Measurements from ENCODE around the gene SGK2.

The SGK2 gene

DNA sequence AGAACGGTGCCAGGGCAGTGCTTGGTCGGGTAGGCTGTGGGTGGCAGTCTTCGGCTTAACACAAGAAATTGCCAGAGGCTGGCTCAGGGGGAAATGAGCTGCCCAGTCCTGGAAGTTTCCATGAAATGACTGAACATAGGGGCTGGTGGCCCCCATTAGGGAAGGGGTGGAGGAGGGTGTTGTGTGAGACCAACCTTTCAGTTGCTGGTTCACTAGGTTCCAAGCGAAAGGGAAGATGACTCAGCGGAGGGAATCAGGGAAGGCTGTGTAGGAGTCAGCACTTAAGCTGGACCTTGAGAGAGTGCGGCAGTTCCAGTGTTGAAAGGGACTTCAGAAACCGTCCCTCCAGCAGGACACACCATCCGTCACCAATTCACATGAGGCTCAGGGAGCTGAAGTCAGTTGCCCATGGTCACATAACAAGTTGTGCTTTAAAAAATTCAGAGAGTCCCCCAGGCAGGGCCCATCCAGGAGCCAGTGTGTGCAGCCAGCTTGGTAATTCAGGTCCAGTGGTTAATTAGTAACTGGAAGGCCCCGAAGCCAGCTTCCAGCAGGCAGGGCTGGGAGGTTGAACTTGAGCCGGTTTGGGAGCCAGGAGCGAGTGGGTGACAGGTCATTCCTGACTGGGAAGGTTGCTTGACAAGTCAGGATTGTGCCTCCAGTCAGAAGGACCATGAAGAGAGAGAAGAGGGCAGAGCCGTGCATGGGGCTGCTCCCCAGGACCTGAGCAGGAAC is at the start of gene SGK2:
SGK2 (plus strand) TSS at position 616 of the 735 bp plus-strand sequence. CDS start 7,469 bp downstream, outside the sequence.
- DNase-seq (ENCODE audit: low read depth), result no peak

DNA sequence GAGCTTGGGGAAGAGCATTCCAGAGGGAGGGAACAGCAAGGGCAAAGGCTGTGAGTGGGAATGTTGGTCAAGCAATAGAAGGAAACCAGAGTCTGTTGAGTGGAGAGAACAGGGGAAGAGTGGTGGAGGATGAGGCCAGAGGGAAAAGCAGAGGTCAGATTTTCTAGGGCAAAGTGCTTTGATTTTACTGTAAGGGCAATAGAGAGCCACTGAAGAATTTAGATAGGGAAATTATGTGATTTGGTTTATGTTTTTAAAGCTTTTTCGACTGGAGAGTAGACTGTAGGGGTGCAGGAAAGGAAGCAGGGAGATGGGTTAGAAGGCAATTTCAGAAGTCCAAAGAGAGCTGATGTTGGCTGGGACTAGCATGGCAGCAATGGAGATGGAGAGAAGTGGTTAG is 46.9 kb upstream of the SGK2 start:
- no peak for DNase-seq (ENCODE audit: low read depth)

DNA sequence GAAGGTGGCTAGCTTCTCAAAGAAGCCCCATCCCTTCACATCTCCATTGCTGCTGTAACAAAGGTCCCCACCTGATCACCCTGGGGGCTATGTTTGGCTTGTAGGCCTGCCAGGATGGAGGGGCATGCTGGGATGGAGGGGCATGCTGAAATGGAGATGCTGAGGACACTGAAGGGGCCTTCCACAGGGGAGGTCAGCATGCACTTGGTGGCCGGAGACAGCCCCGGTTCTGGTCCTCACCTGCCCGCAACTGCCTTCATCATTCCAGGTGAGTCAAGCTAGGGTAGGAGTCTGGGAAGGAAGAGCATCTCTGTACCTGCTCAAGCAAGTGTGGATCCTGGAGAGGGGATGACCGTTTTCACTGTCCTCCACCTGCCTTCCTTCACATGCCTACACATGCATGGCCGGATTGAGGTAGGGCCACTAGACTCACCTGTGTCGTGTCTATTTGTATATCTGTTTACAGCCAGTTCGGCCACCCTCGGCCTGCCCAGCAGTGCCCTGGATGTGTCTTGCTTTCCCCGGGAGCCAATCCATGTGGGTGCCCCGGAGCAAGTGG is 45.4 kb upstream of the SGK2 start:
- DNase-seq (ENCODE audit: low read depth), result no peak

DNA sequence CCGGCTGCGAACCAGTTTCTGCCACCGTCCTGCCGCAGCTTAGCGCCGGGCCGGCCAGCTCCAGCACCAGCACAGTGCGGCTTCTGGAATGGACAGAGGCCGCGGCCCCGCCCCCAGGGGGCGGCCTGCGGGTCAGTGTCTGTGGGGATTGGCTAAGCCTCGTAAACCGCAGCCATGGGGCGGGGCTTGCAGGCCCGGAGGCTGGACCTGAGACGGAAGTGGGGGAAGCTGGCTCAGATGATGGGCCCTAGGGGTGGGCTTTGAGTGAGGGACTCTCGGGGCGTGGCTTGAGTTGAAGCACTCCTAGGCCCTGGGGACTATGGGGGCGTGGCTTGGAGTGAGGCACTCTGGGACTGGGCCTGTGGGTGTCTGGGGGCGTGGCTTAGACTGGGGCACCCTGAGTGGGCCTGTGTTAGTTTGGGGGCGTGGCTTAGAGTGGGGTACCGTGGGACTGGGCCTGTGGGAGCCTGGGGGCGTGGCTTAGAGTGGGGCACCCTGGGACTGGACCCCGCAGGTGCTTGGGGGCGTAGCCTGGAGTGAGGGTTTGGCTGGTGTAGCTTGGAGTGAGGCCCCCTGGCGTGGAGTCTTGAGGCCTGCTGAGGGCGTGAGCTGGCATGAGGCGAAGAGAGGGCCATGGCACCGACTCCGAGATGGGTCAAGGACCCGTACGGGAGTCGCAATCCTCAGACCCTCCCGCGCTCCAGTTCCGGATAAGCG is 44.7 kb upstream of the SGK2 start:
- DNase-seq (ENCODE audit: low read depth), result peak; percentile 87

DNA sequence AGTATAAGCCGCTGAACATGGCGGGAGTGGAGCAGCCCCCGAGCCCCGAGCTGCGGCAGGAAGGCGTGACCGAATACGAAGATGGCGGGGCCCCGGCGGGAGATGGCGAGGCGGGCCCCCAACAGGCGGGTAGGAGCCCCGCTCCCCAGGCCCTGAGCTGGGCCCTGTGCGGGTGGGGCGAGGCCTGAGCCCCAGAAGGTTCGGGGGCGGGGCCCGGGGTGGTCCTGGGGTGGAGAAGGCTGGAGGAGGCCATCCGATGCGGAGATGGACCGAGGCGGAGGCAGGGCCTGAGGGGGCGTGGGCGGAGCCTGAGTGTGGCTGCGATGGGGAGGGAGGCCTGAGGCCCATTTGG is 44.2 kb upstream of the SGK2 start:
- DNase-seq (ENCODE audit: low read depth), result no peak

DNA sequence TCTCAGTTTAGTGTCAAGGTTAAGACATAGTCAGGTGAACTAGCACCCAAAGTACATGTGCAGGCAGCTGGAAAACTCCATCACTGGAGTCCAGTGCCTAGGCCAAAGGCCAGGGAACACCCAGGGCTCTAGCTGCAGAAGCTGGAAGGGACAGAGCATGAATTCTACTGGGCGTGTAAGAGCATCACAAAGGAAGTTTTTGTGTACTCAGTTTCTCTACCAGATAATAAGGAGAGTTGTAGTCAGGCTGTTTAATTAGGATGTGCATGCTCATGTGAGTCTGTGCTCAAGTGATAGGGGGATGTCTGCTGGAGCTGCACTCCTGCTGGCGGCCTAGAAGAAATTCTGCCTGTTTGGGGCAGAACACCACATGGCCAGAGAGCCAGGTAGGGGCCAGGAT is 43.2 kb upstream of the SGK2 start:
- no peak for DNase-seq (ENCODE audit: low read depth)

DNA sequence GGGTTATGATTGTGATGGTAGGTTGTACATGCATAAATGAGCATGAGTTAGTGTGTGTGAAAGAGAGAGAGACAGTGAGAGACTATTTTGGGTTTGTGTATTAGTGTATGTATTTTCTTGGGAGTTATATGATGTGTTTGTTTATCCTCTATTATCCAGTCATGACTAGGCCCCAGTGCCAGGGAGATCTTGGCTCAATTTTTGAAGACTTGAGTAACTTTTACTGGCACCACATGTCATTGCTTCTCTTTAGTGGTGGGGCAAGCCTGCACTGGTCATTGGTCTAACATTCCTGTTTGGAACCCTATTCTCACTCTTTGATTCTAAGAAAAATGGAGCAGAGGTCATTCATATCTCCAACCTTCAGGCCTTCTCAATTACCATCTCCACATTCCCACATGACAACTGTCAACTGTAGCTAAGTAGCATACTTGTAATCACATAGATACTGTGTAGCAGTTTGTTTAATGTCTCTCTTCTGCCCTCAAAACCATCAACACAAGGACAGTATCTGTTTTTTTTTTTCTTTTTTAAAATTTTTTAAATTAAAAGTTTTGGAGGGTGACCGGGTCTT is 42.5 kb upstream of the SGK2 start:
- DNase-seq (ENCODE audit: low read depth), result no peak

DNA sequence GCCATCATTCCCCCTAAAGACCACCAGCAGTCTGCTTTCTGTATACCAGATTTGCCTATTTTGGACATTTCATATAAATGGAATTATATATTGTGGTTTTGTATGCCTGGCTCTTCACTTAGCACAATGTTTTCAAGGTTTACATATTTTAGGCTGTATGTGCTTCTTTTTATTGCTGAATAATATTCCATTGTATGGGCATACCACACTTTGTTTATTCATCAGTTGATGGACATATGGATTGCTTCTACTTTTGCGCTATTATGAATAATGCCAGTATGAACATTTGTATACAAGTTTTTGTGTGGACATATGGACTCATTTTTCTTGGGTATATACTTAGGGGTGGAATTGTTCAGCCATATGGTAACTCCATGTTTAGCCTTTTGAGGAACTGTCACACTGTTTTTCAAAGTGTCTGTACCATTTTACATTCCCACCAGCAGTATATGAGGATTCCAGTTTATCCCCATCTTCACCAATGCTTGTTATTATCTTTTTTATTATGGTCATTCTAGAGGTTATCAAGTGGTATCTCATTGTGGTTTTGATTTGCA is 38.7 kb upstream of the SGK2 start:
- DNase-seq (ENCODE audit: low read depth), result no peak

DNA sequence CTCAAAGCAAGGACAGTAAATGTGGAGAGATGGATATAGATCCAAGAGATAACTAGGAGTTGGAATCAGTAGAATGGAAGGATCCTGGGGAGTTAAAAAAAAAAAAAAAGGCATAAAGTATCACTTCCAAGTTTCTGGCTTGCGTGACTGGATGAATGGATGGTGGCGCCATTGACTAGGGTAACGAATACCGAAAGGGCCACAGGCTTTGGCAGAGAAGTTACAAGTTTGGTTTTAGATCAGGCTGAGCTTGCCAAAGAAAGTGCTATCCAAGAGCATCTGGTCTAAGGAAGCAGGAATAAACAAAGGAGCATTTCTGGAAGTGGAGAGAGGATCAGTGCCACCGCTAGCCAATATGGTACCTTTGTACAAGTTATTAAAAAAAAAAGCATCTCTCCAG is 33.8 kb upstream of the SGK2 start:
- DNase-seq (ENCODE audit: low read depth), result no peak

DNA sequence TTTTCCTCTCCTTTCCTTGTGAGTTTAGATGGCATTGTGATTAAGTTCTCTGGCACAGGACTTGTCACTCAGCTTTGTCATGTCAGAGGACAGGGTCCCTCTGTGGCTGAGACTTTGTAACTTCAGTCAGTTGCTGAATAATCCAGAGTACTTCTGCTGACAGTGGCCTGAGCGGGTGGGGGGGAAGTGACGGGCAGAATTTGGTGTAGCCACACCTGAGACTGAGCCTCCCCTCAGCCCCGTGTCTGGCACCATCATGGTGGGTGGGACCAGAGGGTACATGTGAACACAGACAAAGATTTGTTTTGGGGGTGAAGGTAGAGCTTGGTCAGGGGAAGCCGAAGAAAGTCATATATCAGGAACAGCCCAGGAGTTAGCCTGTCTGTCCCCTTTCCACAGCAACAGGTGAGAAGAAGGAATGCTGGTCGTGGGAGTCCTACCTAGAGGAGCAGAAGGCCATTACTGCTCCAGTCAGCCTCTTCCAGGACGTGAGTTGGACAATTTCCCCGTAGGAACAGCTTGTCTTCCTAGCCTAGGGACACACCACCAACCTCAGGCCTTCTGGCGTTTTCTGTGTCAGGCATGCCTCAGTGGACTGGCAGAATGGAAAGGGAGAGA is 30.5 kb upstream of the SGK2 start:
- no peak for DNase-seq (ENCODE audit: low read depth)

DNA sequence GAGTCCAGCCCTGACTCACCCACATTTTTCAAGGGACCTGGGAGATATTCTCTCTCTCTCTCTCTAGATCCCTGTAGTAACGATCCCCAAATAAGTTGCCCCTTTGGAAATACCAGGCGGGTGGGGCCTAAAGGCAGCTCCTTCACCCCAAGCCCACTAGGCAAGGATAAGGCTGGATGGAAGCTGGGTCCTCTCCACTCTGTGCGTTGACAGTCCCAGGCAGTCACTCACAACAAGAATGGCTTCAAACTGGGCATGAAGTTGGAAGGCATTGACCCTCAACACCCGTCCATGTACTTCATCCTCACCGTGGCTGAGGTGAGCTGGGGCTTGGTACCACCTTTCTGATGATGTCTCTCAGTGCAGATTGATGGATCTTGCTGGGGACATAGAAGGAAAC is 29.8 kb upstream of the SGK2 start:
- no peak for DNase-seq (ENCODE audit: low read depth)

DNA sequence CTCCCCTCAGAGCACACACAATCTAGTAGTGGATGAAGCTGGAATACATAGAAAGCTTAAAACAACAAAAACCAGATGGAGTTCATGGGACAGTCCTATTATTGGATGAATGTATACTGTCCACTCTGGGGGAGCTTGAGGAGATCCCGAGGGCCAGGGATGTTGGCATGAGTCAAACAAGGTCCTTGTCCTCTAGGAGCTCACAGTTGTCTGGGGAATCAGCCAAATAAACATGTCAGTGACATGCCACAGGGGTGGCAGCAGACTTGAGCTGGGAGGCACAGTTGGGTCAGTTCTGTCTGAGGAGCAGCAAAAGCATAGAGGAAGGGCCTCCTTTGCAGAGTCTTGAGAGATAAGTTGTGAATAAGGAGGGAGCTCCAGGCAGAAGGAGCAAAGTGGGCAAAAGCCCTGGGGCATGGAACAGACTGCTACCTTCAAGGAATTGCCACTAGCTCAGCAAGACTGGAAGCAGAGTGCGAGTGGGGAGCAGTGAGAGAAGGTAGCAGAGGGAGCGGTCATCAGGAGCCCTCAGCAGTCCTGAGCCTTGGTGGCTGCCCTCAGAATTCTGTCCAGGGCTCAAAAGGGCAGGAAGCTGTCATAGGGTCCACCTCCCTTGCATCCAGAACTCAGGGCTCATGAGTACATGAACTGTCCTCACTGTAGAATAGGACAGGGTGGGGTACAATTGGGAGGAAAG is 29.2 kb upstream of the SGK2 start:
- no peak for DNase-seq (ENCODE audit: low read depth)

DNA sequence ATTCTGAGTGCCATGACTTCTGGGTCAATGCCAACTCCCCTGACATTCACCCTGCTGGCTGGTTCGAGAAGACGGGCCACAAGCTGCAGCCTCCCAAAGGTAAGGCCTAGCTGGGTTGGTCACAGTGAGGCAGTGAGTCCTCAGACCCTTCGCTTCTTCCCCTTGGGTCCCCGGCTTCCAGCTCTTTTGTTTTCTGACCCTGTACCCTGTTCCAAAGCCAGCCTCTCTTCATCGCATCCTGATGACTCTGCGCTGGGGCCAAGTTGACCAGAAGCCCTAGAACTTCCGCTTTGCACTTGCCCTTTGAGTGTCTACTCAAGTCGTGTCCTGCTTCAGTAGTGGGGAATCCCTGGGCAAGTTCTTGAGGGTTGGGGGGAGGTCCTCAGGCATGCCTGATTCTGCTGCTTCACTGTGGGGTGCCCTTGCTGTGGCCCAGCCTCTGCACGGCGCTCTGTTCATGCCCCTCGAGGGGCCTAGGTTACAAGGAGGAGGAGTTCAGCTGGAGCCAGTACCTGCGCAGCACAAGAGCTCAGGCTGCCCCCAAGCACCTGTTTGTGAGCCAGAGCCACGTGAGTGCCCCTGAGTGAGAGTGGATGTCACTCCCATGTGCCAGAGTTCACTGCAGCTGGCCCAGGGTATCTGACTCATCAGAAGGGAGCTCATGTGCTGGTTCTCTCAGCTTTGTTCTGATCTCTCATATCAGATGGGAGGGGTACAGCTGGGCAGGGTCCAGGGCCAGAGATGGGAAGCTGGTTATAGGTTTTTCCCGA is 28.3 kb upstream of the SGK2 start:
- no peak for DNase-seq (ENCODE audit: low read depth)

DNA sequence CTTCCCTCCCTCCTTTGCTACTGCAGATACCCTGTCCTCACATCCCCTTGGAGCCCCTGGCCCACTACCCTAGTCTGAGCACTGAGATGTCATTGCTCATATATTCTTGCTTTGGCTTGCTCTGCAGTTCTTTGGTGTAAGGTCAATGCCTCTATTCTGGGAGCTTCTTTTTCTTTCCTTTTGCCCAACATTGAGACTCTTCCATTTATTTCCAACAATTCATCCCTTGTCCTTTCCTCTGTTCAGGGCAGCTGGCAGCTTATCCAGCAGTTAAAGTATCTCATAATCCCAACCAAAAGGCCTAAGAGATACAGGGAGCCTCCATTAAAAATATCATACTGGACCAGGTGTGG is 27.8 kb upstream of the SGK2 start:
- no peak for DNase-seq (ENCODE audit: low read depth)

DNA sequence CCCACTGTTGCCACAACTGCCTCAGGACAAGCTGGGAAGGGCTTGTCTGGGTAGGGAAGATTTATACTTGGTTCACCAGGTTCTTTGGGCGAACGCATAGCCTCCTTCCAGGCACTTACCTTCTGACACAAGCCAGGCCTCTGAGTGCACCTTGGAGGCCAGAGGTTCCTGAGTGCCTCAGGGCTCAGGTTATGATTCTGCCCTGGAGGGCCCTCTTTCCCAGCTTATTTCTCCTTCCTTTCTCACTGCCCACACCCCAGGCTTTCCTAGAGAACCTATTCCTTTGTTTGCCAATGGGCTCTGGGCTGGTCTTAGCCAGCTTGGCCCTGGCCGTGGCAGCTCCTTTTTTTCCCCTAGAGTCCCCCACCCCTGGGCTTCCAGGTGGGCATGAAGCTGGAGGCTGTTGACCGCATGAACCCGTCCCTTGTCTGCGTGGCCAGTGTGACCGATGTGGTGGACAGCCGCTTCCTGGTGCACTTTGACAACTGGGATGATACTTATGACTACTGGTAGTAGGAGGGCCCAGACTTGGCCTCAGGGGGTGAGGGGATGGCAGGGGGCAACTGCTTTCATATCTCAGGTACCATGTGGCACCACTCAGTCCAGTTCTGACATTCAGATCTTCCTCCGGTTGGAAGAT is 26.3 kb upstream of the SGK2 start:
- no peak for DNase-seq (ENCODE audit: low read depth)

DNA sequence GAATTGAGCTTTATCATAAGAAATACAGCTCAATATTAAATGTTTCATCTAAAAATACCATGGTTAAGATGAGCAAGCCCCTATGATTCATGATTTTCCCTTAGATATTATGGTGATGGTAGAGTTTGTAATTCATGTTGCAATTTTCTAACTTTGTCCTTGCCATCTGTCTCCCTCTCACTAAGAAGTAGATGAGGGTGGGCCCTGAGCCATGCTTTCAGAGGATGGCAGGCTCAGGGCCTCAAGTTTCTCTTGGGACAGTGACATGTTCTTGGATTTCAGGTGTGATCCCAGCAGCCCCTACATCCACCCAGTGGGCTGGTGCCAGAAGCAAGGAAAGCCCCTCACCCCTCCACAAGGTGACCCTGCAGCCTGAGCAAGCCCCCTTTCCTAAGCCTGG is 25.8 kb upstream of the SGK2 start:
- no peak for DNase-seq (ENCODE audit: low read depth)

DNA sequence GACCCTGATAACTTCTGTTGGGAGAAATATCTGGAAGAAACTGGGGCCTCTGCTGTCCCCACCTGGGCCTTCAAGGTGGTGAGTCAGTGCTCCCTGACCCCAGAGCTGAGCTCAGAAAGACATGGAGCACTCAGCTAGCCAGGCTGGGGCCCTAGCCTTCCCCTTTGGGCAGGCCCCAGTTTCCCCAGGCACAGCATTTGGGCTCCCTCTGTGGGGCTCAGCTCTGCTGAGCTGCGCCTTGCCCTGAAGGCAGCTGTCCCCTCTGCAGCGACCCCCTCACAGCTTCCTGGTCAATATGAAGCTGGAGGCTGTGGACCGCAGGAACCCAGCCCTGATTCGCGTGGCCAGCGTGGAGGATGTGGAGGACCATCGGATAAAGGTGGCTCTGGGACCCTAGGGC is 24.8 kb upstream of the SGK2 start:
- no peak for DNase-seq (ENCODE audit: low read depth)

DNA sequence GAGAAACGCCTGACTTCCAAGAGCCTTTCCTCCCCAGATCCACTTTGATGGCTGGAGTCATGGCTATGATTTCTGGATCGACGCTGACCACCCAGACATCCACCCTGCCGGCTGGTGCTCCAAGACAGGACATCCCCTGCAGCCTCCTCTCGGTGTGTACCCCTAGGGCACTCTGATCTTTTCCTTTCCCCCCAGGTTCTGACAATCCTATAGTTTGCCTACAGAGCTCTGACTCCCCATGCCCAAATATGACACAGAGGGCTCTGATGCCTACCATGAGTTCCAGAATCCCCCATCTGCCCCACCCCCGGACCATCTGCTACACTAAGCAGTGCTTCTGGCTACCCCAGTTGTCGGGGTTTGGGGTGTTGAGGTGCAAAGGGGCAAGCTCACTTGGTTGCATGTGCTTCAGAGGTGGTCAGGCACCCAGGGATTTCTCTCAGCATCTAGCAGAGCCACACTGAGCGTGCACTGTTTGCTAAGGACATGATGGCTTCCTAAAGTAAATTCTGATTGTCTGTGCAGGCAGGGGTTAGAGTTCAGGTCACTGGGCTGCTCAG is 24.0 kb upstream of the SGK2 start:
- no peak for DNase-seq (ENCODE audit: low read depth)

DNA sequence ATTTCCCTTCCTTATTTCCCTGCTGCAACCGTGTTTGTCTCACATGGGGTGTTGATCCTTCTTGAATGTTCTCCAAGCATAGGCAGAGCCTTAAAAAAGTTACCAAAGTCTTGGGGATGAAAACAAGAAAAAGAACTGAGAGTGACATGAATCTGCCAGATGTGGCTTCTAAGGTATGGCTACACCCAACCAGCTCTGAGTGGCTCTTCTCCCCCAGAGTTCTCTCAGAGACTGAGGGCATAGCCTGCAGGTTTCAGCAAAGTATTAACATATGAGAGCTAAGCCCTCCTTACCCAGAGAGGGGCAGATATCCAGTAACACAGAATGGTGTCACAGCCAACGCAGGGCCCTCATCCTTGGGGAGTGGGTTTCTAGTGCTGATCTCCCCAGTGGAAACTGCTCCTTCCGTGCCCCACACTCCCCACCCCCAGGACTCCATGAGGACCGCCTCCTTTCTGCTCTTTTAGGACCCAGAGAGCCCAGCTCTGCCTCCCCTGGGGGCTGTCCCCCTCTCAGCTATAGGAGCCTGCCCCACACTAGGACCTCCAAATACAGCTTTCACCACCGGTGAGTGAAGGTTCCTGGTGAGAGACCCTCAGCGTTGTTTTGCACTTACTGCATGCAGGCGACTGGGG is 23.3 kb upstream of the SGK2 start:
- DNase-seq (ENCODE audit: low read depth), result no peak

All from activated T-cell treated with anti-CD3 and anti-CD28 coated beads for 48 hours (primary cell).